HepG2 (cell line): Measurements from ENCODE around the gene TMEM131. TPM values are rescaled to one million over a fixed set of nuclear protein-coding genes. Genes with fewer than 3 reads are reported as not detected.

Experiments
- ARID4A ChIP-seq: sonication (generic); formaldehyde crosslinking; IDR thresholded peaks from 2 replicates; pipeline ENCODE4 v1.5.0; 2020; ENCODE audit warnings: mild to moderate bottlenecking, missing genetic modification reagents, borderline replicate concordance
- GFI1 ChIP-seq: sonication (generic); formaldehyde crosslinking; IDR thresholded peaks from 2 replicates; pipeline ENCODE4 v1.5.0; 2020; ENCODE audit warnings: missing genetic modification reagents, mild to moderate bottlenecking, borderline replicate concordance
- HBP1 ChIP-seq: IDR thresholded peaks from 2 replicates; pipeline ENCODE4 v1.6.1; 2016; ENCODE audit warnings: low read depth, control low read depth
- HES4 ChIP-seq: sonication (generic); formaldehyde crosslinking; IDR thresholded peaks from 2 replicates; pipeline ENCODE4 v1.9.0; 2021; ENCODE audit warnings: mild to moderate bottlenecking, missing genetic modification reagents, borderline replicate concordance
- MED8 ChIP-seq: sonication (generic); formaldehyde crosslinking; IDR thresholded peaks from 2 replicates; pipeline ENCODE4 v1.8.1; 2023; ENCODE audit warnings: mild to moderate bottlenecking, missing genetic modification reagents; ENCODE audit not compliant: insufficient replicate concordance
- MNT ChIP-seq: fragments of 450-650 bp; IDR thresholded peaks from 2 replicates; pipeline ENCODE4 v1.6.1; 2016
- NFIC ChIP-seq: IDR thresholded peaks from 2 replicates; pipeline ENCODE4 v1.6.1; 2012; ENCODE audit warnings: mild to moderate bottlenecking, low read length, inconsistent platforms
- NR2F2 ChIP-seq: IDR thresholded peaks from 2 replicates; pipeline ENCODE4 v1.6.1; 2012; ENCODE audit warnings: low read depth, inconsistent platforms, borderline replicate concordance
- POLR2AphosphoS2 ChIP-seq: IDR thresholded peaks from 2 replicates; pipeline ENCODE4 v1.6.1; 2011; ENCODE audit warnings: low read depth, low read length, improper control_type of control experiment
- SNAPC4 ChIP-seq: sonication (generic); formaldehyde crosslinking; IDR thresholded peaks from 2 replicates; pipeline ENCODE4 v1.4.0; 2020; ENCODE audit warnings: mild to moderate bottlenecking, missing genetic modification reagents
- TGIF2 ChIP-seq: IDR thresholded peaks from 2 replicates; pipeline ENCODE4 v1.6.1; 2016; ENCODE audit warnings: control low read depth, missing compliant biosample characterization
- ZMAT5 ChIP-seq: sonication (generic); formaldehyde crosslinking; IDR thresholded peaks from 2 replicates; pipeline ENCODE4 v1.5.0; 2020; ENCODE audit warnings: mild to moderate bottlenecking, low read depth, missing genetic modification reagents, borderline replicate concordance
- ZNF44 ChIP-seq: sonication (generic); formaldehyde crosslinking; IDR thresholded peaks from 2 replicates; pipeline ENCODE4 v1.5.1; 2020; ENCODE audit warnings: mild to moderate bottlenecking, missing genetic modification reagents
- ZNF468 ChIP-seq: sonication (generic); formaldehyde crosslinking; IDR thresholded peaks from 2 replicates; pipeline ENCODE4 v1.8.0; 2022; ENCODE audit warnings: mild to moderate bottlenecking, moderate library complexity, missing genetic modification reagents
- ZNF7 ChIP-seq: IDR thresholded peaks from 2 replicates; pipeline ENCODE4 v1.6.1; 2016; ENCODE audit warnings: missing biosample characterization, missing genetic modification reagents
- polyA plus RNA-seq, 8 experiments: library from polyadenylated mRNA; depleted of rRNA in 3 of 8; stranded (reverse) in 7 of 8; unstranded in 1 of 8; fragments of >200 nt; fragmentation: Illumina TruSeq in 4 of 8; extraction: Trizol in 4 of 8; gene quantifications; 2 replicates each; pipeline versions ENCODE4 v1.2.1 to v1.2.3, GENCODE V29; 2011 to 2016; ENCODE audit warnings: low read depth in 4 of 8, missing spikeins in 1 of 8, mixed read lengths in 1 of 8; ENCODE audit not compliant: insufficient read depth in 1 of 8
- total RNA-seq, 5 experiments: library from RNA; depleted of rRNA; stranded (reverse); fragments of >200 nt; fragmentation: Illumina TruSeq; extraction: Trizol; gene quantifications; 2 replicates each; pipeline ENCODE4 v1.2.3, GENCODE V29; 2016; ENCODE audit warnings: low read depth in 1 of 5

Gene TMEM131
- total and polyA plus RNA-seq, 2 of the 13 experiments (the other 11 are each of a cell fraction or from before 2014, with no cell fraction given) = 17.9 to 19.5 TPM

- no peak for TF ChIP-seq SNAPC4
- TF ChIP-seq ARID4A (CRISPR knock-in tag) = peak; percentile 84
- peak; percentile 92 for TF ChIP-seq HES4 (CRISPR knock-in tag)
- TF ChIP-seq TGIF2 (CRISPR knock-in tag) = peak; percentile 23
- TF ChIP-seq MNT = peak; percentile 65
- no peak for TF ChIP-seq ZNF7 (CRISPR knock-in tag)
- TF ChIP-seq ZNF44 (CRISPR knock-in tag) = peak; percentile 84
- peak; percentile 77 for TF ChIP-seq HBP1
- TF ChIP-seq NFIC = no peak
- peak; percentile 41; the same call in 1 of the 2 replicates for TF ChIP-seq GFI1
- peak; percentile 64; the same call in 1 of the 2 replicates for TF ChIP-seq ZNF468 (CRISPR knock-in tag)
- TF ChIP-seq ZMAT5 (CRISPR knock-in tag) = no peak
- no peak for TF ChIP-seq POLR2AphosphoS2
- peak; percentile 81 for TF ChIP-seq MED8
- peak; percentile 27; the same call in 1 of the 2 replicates for TF ChIP-seq NR2F2
These were observed at the start of gene TMEM131 (continued) for GRCh38 chr2:97995734-97996624.
